NB4 (cell line): ENCODE data around the gene NFE2L2.

ENCODE experiments used
- DNase-seq: peaks from one replicate; pipeline ENCODE4 v3.0.0; 2010; ENCODE audit warnings: low read depth
- H3K4me3 ChIP-seq: one replicate; pipeline ENCODE4 v1.5.1; 2011; ENCODE audit warnings: mild to moderate bottlenecking, low read depth, low read length, moderate library complexity
- CTCF ChIP-seq: IDR thresholded peaks from one replicate; pipeline ENCODE4 v1.5.1; 2012; ENCODE audit warnings: low read depth, low read length
- MYC ChIP-seq: IDR thresholded peaks from 2 replicates; pipeline ENCODE4 v1.6.1; 2011; ENCODE audit warnings: low read depth, low read length
- POLR2A ChIP-seq: IDR thresholded peaks from 2 replicates; pipeline ENCODE4 v1.6.1; 2011; ENCODE audit warnings: mild to moderate bottlenecking; ENCODE audit not compliant: insufficient read length; ENCODE audit errors: extremely low read depth
- TF ChIP-seq, protein P1 (sequence below): IDR thresholded peaks from 2 replicates; pipeline ENCODE4 v1.6.1; 2011; ENCODE audit warnings: low read depth, low read length

NFE2L2 gene

DNA sequence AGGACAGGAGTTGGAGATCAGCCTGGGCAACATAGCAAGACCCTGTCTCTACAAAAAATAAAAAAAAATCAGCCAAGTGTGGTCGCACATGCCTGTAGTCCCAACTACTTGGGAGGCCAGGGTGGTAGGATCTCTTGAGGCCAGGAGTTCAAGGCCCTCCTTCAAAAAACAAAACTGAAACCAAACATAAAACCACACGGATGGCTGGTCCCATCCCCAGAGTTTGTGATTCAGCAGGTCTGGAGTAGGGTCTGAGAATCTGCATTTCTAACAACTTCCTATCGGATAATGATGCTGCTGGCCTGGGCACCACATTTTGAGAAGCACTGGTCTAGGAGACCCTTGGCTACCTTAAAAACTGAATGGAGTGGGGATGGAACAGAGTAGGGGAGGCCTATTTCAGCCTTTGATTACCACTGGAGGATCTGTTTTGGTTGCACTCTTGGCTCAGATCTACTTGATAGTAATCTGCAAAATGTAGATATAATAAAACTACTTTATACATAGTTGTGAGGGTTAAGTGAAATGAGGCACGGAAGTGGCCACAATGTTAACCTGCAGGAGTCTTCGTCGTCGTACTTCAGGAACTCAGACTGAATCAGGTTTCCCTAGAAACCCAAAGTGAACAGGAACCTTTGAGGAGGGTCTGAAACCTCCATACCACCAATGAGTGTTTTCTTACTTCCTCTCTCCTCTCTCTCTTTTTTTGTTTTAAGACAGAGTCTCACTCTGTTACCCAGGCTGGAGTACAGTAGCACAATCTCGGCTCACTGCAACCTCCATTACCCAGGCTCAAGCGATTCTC is 25.5 kb upstream of the NFE2L2 start:
- no peak for DNase-seq
- TF ChIP-seq, protein P1, sequence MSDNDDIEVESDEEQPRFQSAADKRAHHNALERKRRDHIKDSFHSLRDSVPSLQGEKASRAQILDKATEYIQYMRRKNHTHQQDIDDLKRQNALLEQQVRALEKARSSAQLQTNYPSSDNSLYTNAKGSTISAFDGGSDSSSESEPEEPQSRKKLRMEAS, result no peak
- TF ChIP-seq CTCF (no peak), MYC (no peak), POLR2A (no peak)
- H3K4me3 ChIP-seq, result no peak overlapping the region

DNA sequence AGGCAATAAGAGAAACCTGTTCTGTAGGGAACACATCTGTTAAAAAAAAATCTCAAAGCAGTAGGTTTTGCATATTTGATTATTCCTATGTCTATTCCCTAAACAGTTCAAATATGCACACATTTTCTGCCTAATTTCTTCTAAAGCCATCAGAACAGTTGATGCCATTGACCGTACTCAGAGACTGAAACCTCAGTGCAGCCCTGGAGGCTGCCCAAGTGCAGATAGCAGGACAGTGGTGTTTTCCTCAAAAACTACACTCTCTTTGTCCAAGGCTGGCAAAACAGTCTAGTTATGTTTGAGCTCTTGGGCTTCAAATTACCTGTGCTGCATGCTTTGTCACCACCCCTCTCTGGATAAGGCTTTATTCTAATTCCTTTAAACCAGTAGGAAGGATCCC is 23.3 kb upstream of the NFE2L2 start:
- TF ChIP-seq MYC, result no peak
- no peak for TF ChIP-seq CTCF
- TF ChIP-seq POLR2A, result no peak
- TF ChIP-seq, protein P1, result no peak
- H3K4me3 ChIP-seq, result no peak overlapping the region
- no peak for DNase-seq

DNA sequence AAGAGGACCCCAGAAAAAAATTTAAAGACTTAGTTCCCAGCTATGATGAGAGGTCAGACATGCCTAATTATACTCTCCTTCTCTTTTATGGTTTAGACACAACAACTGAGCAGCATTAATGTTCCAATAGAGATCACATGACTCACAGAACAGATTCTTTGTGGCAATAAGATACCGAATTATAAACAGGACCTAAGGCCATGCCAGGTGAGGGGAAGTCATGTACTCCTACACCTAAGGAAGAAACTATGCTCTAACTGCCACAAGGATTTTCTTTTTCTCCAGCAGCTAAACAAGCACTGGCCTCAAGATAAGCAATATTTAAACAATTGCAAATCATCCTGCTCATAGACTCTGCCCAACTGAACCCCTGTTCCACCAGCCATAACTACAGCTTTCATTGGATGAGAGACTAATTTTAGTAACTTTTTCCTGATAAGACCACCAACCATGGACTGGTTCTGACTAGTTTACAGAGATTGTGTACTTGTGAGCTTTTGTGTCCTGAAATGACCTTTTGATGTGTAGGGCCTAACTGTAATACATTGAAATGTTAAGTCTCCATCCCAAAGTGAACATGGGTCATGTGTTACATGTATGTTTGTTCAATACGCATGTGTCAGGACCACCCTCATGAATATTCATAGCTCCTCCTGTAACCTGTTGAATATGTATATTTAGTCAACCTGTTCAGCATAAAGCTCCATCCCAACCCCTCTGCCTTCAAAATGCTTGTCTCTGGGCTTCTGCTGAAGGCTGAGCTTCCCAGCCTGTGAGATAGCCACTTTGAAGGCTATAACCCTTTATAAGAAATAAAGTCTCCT is 21.6 kb upstream of the NFE2L2 start:
- no peak for DNase-seq
- no peak for TF ChIP-seq CTCF
- no peak overlapping the region for H3K4me3 ChIP-seq

GRCh38 chr2:177284531-177284930 is 20.0 kb upstream of the NFE2L2 start:
- DNase-seq, result no peak
- H3K4me3 ChIP-seq, result no peak overlapping the region
- no peak for TF ChIP-seq POLR2A
- no peak for TF ChIP-seq MYC
- no peak for TF ChIP-seq CTCF
- TF ChIP-seq, protein P1, result no peak

DNA sequence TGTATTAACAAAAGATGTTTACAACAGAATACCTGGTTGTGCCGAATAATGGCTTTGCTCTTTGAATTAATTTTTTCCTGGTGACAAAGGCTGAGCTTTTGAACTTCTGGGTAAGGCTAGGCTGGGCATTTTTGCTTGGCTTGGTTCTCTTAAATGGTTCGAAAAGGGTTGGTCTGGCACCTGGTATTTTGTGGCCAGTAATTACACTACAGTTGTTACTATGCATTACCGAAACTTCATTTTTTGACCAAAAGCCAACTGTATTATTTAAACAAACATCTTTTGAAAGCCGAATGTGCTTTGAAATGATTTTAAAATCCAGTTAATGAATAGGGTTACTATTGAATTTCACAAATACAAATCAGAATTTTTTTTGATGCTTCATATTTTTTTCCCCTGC is 19.4 kb upstream of the NFE2L2 start:
- H3K4me3 ChIP-seq, result no peak overlapping the region
- no peak for DNase-seq
- TF ChIP-seq, protein P1, result no peak
- TF ChIP-seq CTCF (no peak), MYC (no peak), POLR2A (no peak)
